ENCODE data around the gene MYCL.

DNA sequence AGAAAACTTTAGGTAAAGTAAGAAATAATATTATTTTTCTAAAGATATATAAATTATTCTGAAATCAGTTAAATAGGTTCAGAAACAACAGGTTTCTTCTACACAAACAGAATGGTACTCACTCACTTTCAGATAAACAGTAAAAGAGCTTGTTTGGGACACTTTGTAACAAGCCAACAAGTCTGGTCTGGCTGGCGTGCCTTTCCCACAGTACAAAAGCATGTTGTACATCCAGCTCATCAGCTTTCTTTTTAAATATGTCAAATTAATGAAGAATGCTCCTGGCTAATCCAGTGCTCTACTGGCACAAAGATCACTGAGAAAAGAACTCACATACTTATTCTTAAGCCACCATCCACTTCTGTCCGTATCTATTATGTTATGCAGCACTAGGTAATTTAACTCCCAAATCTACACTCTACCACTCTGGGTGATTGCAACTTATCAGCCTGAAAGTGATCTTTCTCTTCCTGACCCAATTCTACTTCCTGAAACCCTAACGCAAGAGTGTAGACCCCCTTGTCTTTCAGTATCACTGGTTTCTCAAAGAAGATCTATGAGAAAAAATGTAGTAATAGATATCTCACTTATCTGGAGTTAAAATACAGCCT, 51.0 kb downstream of the MYCL start:
- TF ChIP-seq POLR2A (IDR thresholded peaks at IDR 0.05; ENCODE audit: low read length): no peak
- no peak for TF ChIP-seq GATA1 (IDR thresholded peaks at IDR 0.05; ENCODE audit: low read depth, low read length)
